Tibial nerve (tissue), 4 donors: ENCODE measurements around the gene PPM1H.

Experiments
- EP300 ChIP-seq, 2 donors: sonication (generic); formaldehyde crosslinking; IDR thresholded peaks; one replicate each; pipeline ENCODE4 v1.6.1; 2017; ENCODE audit warnings: antibody characterized with exemption in 2 of 2, mild to moderate bottlenecking in 1 of 2
- POLR2A ChIP-seq, 2 donors: fragments of 450-650 bp; IDR thresholded peaks; one replicate each; pipeline ENCODE4 v1.6.1; 2017; ENCODE audit warnings: antibody characterized with exemption in 2 of 2, mild to moderate bottlenecking in 2 of 2, moderate library complexity in 2 of 2
- TF ChIP-seq, protein P1 (sequence below), 5 experiments: fragments of 200-600 bp in 3 of 5; fragments of 450-650 bp in 2 of 5; sonication (generic) in 3 of 5; IDR thresholded peaks; one replicate each; pipeline ENCODE4 v1.5.1; 2016 to 2019; ENCODE audit warnings: antibody characterized with exemption in 5 of 5, mild to moderate bottlenecking in 3 of 5, moderate library complexity in 2 of 5

DNA sequence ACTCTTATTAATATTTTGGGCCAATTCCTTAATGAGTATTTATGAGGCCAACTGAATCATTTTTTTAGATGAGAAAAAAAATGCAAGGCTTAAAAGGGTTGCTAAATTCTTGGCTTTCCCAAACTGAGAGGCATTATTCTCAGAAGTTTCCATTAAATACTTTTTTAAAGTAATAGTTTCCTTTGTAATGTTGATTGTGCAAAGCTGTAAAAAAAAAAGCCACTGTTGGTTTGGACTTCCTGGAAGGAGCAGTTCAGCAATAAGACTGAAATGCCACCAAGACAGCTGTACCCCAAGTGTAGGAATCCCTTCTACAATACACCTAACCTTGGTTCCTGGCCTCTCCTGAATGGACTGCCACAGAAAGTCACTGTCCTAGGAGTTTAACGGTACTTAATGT, 237.1 kb downstream of the PPM1H start:
- TF ChIP-seq, protein P1, sequence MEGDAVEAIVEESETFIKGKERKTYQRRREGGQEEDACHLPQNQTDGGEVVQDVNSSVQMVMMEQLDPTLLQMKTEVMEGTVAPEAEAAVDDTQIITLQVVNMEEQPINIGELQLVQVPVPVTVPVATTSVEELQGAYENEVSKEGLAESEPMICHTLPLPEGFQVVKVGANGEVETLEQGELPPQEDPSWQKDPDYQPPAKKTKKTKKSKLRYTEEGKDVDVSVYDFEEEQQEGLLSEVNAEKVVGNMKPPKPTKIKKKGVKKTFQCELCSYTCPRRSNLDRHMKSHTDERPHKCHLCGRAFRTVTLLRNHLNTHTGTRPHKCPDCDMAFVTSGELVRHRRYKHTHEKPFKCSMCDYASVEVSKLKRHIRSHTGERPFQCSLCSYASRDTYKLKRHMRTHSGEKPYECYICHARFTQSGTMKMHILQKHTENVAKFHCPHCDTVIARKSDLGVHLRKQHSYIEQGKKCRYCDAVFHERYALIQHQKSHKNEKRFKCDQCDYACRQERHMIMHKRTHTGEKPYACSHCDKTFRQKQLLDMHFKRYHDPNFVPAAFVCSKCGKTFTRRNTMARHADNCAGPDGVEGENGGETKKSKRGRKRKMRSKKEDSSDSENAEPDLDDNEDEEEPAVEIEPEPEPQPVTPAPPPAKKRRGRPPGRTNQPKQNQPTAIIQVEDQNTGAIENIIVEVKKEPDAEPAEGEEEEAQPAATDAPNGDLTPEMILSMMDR (IDR thresholded peaks at IDR 0.05), result no peak
- TF ChIP-seq POLR2A (IDR thresholded peaks at IDR 0.05) (no peak), EP300 (IDR thresholded peaks at IDR 0.05) (peak in 1 of 2 donors; percentile 28)
